Mesendoderm (in vitro differentiated cells): Measurements from ENCODE around the gene TTC29.

Source experiments
- DNase-seq: peaks from one replicate; pipeline ENCODE4 v3.0.0; 2013
- H2AK5ac ChIP-seq: 2 replicates; pipeline ENCODE4 v1.6.1; 2013; ENCODE audit warnings: low read length, inconsistent platforms
- H2BK120ac ChIP-seq: 2 replicates; pipeline ENCODE4 v1.6.1; 2013; ENCODE audit warnings: low read depth, mild to moderate bottlenecking, low read length, moderate library complexity, mixed read lengths
- H2BK15ac ChIP-seq: replicated peaks from 2 replicates; pipeline ENCODE4 v1.6.1; 2013; ENCODE audit warnings: low read depth, mild to moderate bottlenecking, moderate library complexity
- H2BK5ac ChIP-seq: 2 replicates; pipeline ENCODE4 v1.6.1; 2013; ENCODE audit warnings: low read length, inconsistent platforms
- H3K18ac ChIP-seq: 2 replicates; pipeline ENCODE4 v1.6.1; 2013; ENCODE audit warnings: mild to moderate bottlenecking, low read length, mixed read lengths
- H3K23ac ChIP-seq: one replicate; pipeline ENCODE4 v1.6.1; 2013; ENCODE audit warnings: low read length
- H3K27ac ChIP-seq: 2 replicates; pipeline ENCODE4 v1.5.1; 2013; ENCODE audit warnings: low read depth, mild to moderate bottlenecking, inconsistent platforms, low read length, moderate library complexity
- H3K27me3 ChIP-seq: 2 replicates; pipeline ENCODE4 v1.6.1; 2013; ENCODE audit warnings: low read length, control low read depth, mild to moderate bottlenecking, inconsistent platforms; ENCODE audit not compliant: insufficient read depth, poor library complexity
- H3K36me3 ChIP-seq: 2 replicates; pipeline ENCODE4 v1.6.1; 2013; ENCODE audit warnings: low read length, inconsistent platforms; ENCODE audit not compliant: control insufficient read depth, insufficient read depth
- H3K4ac ChIP-seq: one replicate; pipeline ENCODE4 v1.6.1; 2013; ENCODE audit warnings: low read depth, mild to moderate bottlenecking, low read length, moderate library complexity
- H3K4me1 ChIP-seq: 2 replicates; pipeline ENCODE4 v1.6.1; 2013; ENCODE audit warnings: low read depth, low read length, inconsistent platforms; ENCODE audit not compliant: control insufficient read depth
- H3K4me2 ChIP-seq: 2 replicates; pipeline ENCODE4 v1.6.1; 2013; ENCODE audit warnings: low read length
- H3K4me3 ChIP-seq: 2 replicates; pipeline ENCODE4 v1.5.1; 2013; ENCODE audit warnings: mild to moderate bottlenecking, low read length
- H3K56ac ChIP-seq: one replicate; pipeline ENCODE4 v1.6.1; 2013; ENCODE audit warnings: low read length
- H3K79me1 ChIP-seq: 2 replicates; pipeline ENCODE4 v1.6.1; 2013; ENCODE audit warnings: low read length, inconsistent platforms
- H3K79me2 ChIP-seq: 2 replicates; pipeline ENCODE4 v1.6.1; 2013; ENCODE audit warnings: mild to moderate bottlenecking, low read length; ENCODE audit not compliant: control insufficient read depth, insufficient read depth
- H3K9ac ChIP-seq: 2 replicates; pipeline ENCODE4 v1.6.1; 2013; ENCODE audit warnings: low read length, inconsistent platforms
- H4K5ac ChIP-seq: one replicate; pipeline ENCODE4 v1.6.1; 2013; ENCODE audit warnings: low read length
- H4K8ac ChIP-seq: one replicate; pipeline ENCODE4 v1.6.1; 2013; ENCODE audit warnings: low read depth, mild to moderate bottlenecking, control low read depth, low read length, moderate library complexity
- WGBS: extraction: QIAGEN DNeasy Blood & Tissue Kit; methylation state at CpG from one replicate; pipeline ENCODE4 v1.1.7; 2013; ENCODE audit warnings: low lambda C conversion rate, missing lambda C conversion rate; ENCODE audit not compliant: insufficient coverage; ENCODE audit errors: extremely low coverage; 5-methylcytosine and 5-hydroxymethylcytosine counted together

TTC29 gene

DNA sequence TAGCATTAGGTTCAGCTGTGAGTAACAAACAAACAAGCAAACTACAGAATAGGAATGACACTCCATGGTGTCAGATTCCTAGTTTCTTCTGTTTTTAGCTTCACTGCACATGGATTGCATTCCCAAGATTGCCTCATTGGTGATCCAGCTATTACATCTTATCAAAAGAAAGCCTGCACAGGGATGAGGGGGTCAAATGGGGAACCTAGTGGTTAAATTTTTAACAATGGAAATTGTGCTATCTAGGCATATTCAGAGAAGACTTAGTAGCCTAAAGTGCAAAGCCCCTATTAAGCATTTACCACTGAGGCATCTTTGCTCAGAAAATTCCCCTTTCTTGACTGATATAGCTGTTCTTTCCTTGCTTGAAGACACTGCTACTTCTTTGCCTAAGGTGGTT, 3.9 kb upstream of the TTC29 start:
- no peak overlapping the region for H2AK5ac ChIP-seq
- no peak overlapping the region for H2BK120ac ChIP-seq
- H3K9ac ChIP-seq, result no peak overlapping the region
- no peak overlapping the region for H3K4me3 ChIP-seq
- no peak overlapping the region for H3K18ac ChIP-seq
- H3K27me3 ChIP-seq, result no peaks in the 10 kb centered on the region
- H3K56ac ChIP-seq, result no peak overlapping the region
- no peak for DNase-seq
- no peak overlapping the region for H2BK5ac ChIP-seq
- H3K36me3 ChIP-seq, result no peaks in the 10 kb centered on the region
- H3K79me1 ChIP-seq, result no peaks in the 10 kb centered on the region
- no peaks in the 10 kb centered on the region for H3K4me1 ChIP-seq
- no peak overlapping the region for H4K5ac ChIP-seq
- no peaks in the 10 kb centered on the region for H3K79me2 ChIP-seq
- H3K4ac ChIP-seq, result no peak overlapping the region
- H3K23ac ChIP-seq, result no peak overlapping the region
- no peak overlapping the region for H3K27ac ChIP-seq
- H2BK15ac ChIP-seq, result no peak overlapping the region
- H4K8ac ChIP-seq, result no peak overlapping the region
- H3K4me2 ChIP-seq, result no peak overlapping the region

GRCh38 chr4:146943691-146944375, 1.8 kb downstream of the TTC29 start:
- Histone ChIP-seq H3K23ac (no peak overlapping the region), H4K8ac (no peak overlapping the region), H2AK5ac (no peak overlapping the region), H3K79me1 (no peaks in the 10 kb centered on the region), H3K4me1 (no peaks in the 10 kb centered on the region), H3K4me2 (no peak overlapping the region), H2BK120ac (no peak overlapping the region), H3K27ac (no peak overlapping the region), H3K18ac (no peak overlapping the region), H3K4me3 (no peak overlapping the region), H2BK15ac (no peak overlapping the region), H3K56ac (no peak overlapping the region), H3K27me3 (no peaks in the 10 kb centered on the region), H3K36me3 (no peaks in the 10 kb centered on the region), H3K79me2 (no peaks in the 10 kb centered on the region), H2BK5ac (no peak overlapping the region), H3K9ac (no peak overlapping the region), H4K5ac (no peak overlapping the region), H3K4ac (no peak overlapping the region)
- WGBS, result no CpG with 5 or more reads among the region's 3 CpGs
- DNase-seq, result peak; percentile 53

DNA sequence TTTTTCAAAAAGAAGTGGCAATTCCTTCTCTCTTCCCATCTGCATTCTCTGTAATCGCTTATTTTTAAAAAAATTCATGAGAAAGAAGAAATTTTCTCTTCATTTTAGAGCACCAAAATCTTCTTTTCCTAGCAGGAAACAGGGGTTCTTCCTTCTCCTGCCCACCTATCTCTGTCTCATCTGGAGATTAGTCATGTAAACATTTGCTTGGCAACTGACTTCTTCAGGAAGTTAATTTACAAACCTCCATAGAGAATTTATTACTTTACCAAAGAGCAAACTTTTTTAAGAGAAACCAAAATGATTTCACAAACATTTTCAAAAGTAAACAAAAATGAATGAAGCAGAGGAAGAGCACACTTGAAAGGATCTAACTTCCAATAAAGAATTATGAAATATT, 13.5 kb downstream of the TTC29 start:
- H2BK5ac ChIP-seq, result no peak overlapping the region
- no peak overlapping the region for H3K56ac ChIP-seq
- H3K79me1 ChIP-seq, result no peaks in the 10 kb centered on the region
- H3K4me2 ChIP-seq, result no peak overlapping the region
- no peak overlapping the region for H3K23ac ChIP-seq
- H3K18ac ChIP-seq, result no peak overlapping the region
- no peaks in the 10 kb centered on the region for H3K4me1 ChIP-seq
- peak; percentile 13 for DNase-seq
- no peak overlapping the region for H2BK120ac ChIP-seq
- no peaks in the 10 kb centered on the region for H3K27me3 ChIP-seq
- WGBS, result no CpG with 5 or more reads among the region's 1 CpG
- H4K5ac ChIP-seq, result no peak overlapping the region
- no peaks in the 10 kb centered on the region for H3K36me3 ChIP-seq
- H3K27ac ChIP-seq, result no peak overlapping the region
- no peak overlapping the region for H3K4ac ChIP-seq
- no peak overlapping the region for H4K8ac ChIP-seq
- H2BK15ac ChIP-seq, result no peak overlapping the region
- no peak overlapping the region for H3K4me3 ChIP-seq
- no peaks in the 10 kb centered on the region for H3K79me2 ChIP-seq
- no peak overlapping the region for H2AK5ac ChIP-seq
- no peak overlapping the region for H3K9ac ChIP-seq

DNA sequence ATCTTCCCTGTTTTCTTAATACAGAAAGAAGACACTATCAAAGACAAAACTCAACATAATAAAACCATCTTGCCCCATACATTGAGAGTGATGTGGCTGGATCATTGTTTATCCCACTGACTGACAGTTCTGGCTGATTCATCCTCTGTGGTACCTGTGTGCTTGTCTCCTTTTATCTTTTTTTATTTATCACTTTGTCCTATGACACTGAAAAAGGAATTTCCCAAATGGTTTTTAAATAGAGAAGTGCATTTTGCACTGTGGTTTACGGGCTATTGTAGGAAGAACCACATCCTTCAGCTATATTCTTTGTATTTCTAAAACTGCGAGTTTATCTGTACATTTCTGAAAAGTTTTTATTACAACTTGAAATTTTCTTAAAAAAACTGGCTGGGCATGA, 15.0 kb downstream of the TTC29 start:
- Histone ChIP-seq H3K9ac (no peak overlapping the region), H3K79me1 (no peaks in the 10 kb centered on the region), H2BK5ac (no peak overlapping the region), H2AK5ac (no peak overlapping the region), H4K5ac (no peak overlapping the region), H2BK120ac (no peak overlapping the region), H3K36me3 (no peaks in the 10 kb centered on the region), H3K23ac (no peak overlapping the region), H3K27ac (no peak overlapping the region), H3K4me3 (no peak overlapping the region), H4K8ac (no peak overlapping the region), H3K4ac (no peak overlapping the region), H3K18ac (no peak overlapping the region), H3K79me2 (no peaks in the 10 kb centered on the region), H3K27me3 (no peaks in the 10 kb centered on the region), H3K56ac (no peak overlapping the region), H3K4me1 (no peaks in the 10 kb centered on the region), H3K4me2 (no peak overlapping the region), H2BK15ac (no peak overlapping the region)
- no peak for DNase-seq
- whole genome bisulfite sequencing, result no CpG with 5 or more reads among the region's 2 CpGs

DNA sequence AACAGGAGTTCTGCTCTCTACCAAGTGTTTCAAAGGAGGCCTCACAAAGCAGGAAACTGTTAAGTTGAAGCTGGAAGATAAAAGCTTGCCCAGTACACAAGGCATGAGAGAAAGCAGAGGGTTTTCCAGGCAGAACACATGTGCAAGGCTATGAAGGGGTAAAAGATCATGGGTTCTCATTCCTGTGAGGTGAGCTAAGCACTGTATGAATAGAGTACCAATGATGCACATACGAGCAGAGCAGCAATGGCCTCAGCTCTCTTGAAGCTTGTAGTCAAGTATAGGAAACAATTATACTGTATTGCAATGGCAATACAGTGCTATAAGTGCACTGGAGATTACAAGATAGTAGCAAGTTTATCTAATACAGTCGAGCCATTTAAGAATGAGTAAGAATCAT, 18.0 kb downstream of the TTC29 start:
- no peak overlapping the region for H3K27ac ChIP-seq
- no peaks in the 10 kb centered on the region for H3K4me1 ChIP-seq
- no peak overlapping the region for H3K56ac ChIP-seq
- no peak overlapping the region for H2BK5ac ChIP-seq
- H4K8ac ChIP-seq, result no peak overlapping the region
- H4K5ac ChIP-seq, result no peak overlapping the region
- no peak overlapping the region for H3K9ac ChIP-seq
- H3K79me1 ChIP-seq, result no peaks in the 10 kb centered on the region
- WGBS, result no CpG with 5 or more reads among the region's 2 CpGs
- no peak overlapping the region for H3K4me3 ChIP-seq
- no peak for DNase-seq
- no peak overlapping the region for H3K23ac ChIP-seq
- no peak overlapping the region for H3K18ac ChIP-seq
- no peaks in the 10 kb centered on the region for H3K27me3 ChIP-seq
- no peak overlapping the region for H3K4ac ChIP-seq
- H2BK15ac ChIP-seq, result no peak overlapping the region
- H3K36me3 ChIP-seq, result no peaks in the 10 kb centered on the region
- no peak overlapping the region for H2AK5ac ChIP-seq
- no peak overlapping the region for H3K4me2 ChIP-seq
- no peaks in the 10 kb centered on the region for H3K79me2 ChIP-seq
- H2BK120ac ChIP-seq, result no peak overlapping the region

GRCh38 chr4:146916479-146917076, 29.1 kb downstream of the TTC29 start:
- H3K27ac ChIP-seq, result no peak overlapping the region

More at GRCh38 chr4:146916479-146917076, 29.1 kb downstream of the TTC29 start:
- H2BK5ac ChIP-seq, result no peak overlapping the region
- H4K8ac ChIP-seq, result no peak overlapping the region
- H3K4ac ChIP-seq, result no peak overlapping the region
- H2AK5ac ChIP-seq, result no peak overlapping the region
- no peaks in the 10 kb centered on the region for H3K79me1 ChIP-seq
- no peak overlapping the region for H3K9ac ChIP-seq
- H3K36me3 ChIP-seq, result no peaks in the 10 kb centered on the region
- H3K18ac ChIP-seq, result no peak overlapping the region
- H3K56ac ChIP-seq, result no peak overlapping the region
- H3K27me3 ChIP-seq, result no peaks in the 10 kb centered on the region
- H2BK15ac ChIP-seq, result no peak overlapping the region
- H3K79me2 ChIP-seq, result no peaks in the 10 kb centered on the region
- H3K4me2 ChIP-seq, result no peak overlapping the region
- DNase-seq, result peak; percentile 37
- no peak overlapping the region for H4K5ac ChIP-seq
- no peak overlapping the region for H2BK120ac ChIP-seq
- H3K23ac ChIP-seq, result no peak overlapping the region
- no peaks in the 10 kb centered on the region for H3K4me1 ChIP-seq
- H3K4me3 ChIP-seq, result no peak overlapping the region
